Mesenchymal stem cell (in vitro differentiated cells and primary cell): ENCODE data around the gene SORCS1.

Experiments
- DNase-seq: peaks from one replicate; pipeline ENCODE4 v3.0.0-alpha.2; 2013
- H2AFZ ChIP-seq: one replicate; pipeline ENCODE4 v1.6.1; 2013; ENCODE audit warnings: low read depth, mild to moderate bottlenecking, control low read depth, inconsistent platforms, low read length, moderate library complexity
- H2AK5ac ChIP-seq: 2 replicates; pipeline ENCODE4 v1.6.1; 2013; ENCODE audit warnings: low read length, moderate library complexity, mild to moderate bottlenecking, inconsistent platforms; ENCODE audit not compliant: severe bottlenecking
- H2BK120ac ChIP-seq: one replicate; pipeline ENCODE4 v1.6.1; 2013; ENCODE audit warnings: low read depth, mild to moderate bottlenecking, inconsistent platforms, low read length, moderate library complexity
- H2BK12ac ChIP-seq, 2 experiments: one replicate each; pipeline ENCODE4 v1.6.1; 2013; ENCODE audit warnings: inconsistent platforms in 2 of 2, low read length in 2 of 2, mild to moderate bottlenecking in 2 of 2, moderate library complexity in 2 of 2, control low read depth in 1 of 2
- H2BK15ac ChIP-seq: one replicate; pipeline ENCODE4 v1.6.1; 2013; ENCODE audit warnings: mild to moderate bottlenecking, low read depth, inconsistent platforms; ENCODE audit not compliant: poor library complexity, severe bottlenecking
- H2BK5ac ChIP-seq: 2 replicates; pipeline ENCODE4 v1.6.1; 2013; ENCODE audit warnings: low read depth, mild to moderate bottlenecking, low read length, control low read depth, inconsistent platforms; ENCODE audit not compliant: poor library complexity, severe bottlenecking
- H3K14ac ChIP-seq, 2 experiments: one replicate each; pipeline ENCODE4 v1.6.1; 2013; ENCODE audit warnings: inconsistent platforms in 2 of 2, low read length in 2 of 2, control low read depth in 1 of 2, mild to moderate bottlenecking in 1 of 2, moderate library complexity in 1 of 2
- H3K18ac ChIP-seq, 2 experiments: one replicate each; pipeline ENCODE4 v1.6.1; 2013; ENCODE audit warnings: inconsistent platforms in 2 of 2, low read length in 2 of 2, control low read depth in 1 of 2, low read depth in 1 of 2, mild to moderate bottlenecking in 1 of 2
- H3K23ac ChIP-seq, 2 experiments: one replicate each; pipeline ENCODE4 v1.6.1; 2013; ENCODE audit warnings: inconsistent platforms in 2 of 2, low read length in 2 of 2, mild to moderate bottlenecking in 2 of 2, moderate library complexity in 2 of 2, control low read depth in 1 of 2
- H3K27ac ChIP-seq: 2 replicates; pipeline ENCODE4 v1.5.1; 2013; ENCODE audit warnings: mild to moderate bottlenecking, moderate library complexity, low read length, control low read depth, inconsistent platforms; ENCODE audit not compliant: poor library complexity, severe bottlenecking
- H3K27me3 ChIP-seq, 2 experiments: 2 replicates each; pipeline versions ENCODE4 v1.6.1 to v1.7.0; 2013; ENCODE audit warnings: low read length in 2 of 2, mild to moderate bottlenecking in 2 of 2, moderate library complexity in 2 of 2, control low read depth in 1 of 2, inconsistent platforms in 1 of 2; ENCODE audit not compliant: control insufficient read depth in 1 of 2, insufficient read depth in 1 of 2
- H3K36me3 ChIP-seq, 2 experiments: 2 replicates each; pipeline versions ENCODE4 v1.6.1 to v1.7.0; 2013; ENCODE audit warnings: low read length in 2 of 2, control low read depth in 1 of 2, inconsistent platforms in 1 of 2, low read depth in 1 of 2, mild to moderate bottlenecking in 1 of 2; ENCODE audit not compliant: insufficient read depth in 2 of 2, control insufficient read depth in 1 of 2
- H3K4ac ChIP-seq, 2 experiments: one replicate each; pipeline ENCODE4 v1.6.1; 2013; ENCODE audit warnings: inconsistent platforms in 2 of 2, low read length in 2 of 2, mild to moderate bottlenecking in 2 of 2, moderate library complexity in 2 of 2, control low read depth in 1 of 2, low read depth in 1 of 2
- H3K4me1 ChIP-seq: 2 replicates; pipeline ENCODE4 v1.6.1; 2013; ENCODE audit warnings: low read depth, low read length, control low read depth; ENCODE audit not compliant: control insufficient read depth, insufficient read depth
- H3K4me2 ChIP-seq: 2 replicates; pipeline ENCODE4 v1.6.1; 2013; ENCODE audit warnings: low read length, mild to moderate bottlenecking, inconsistent platforms; ENCODE audit not compliant: poor library complexity, severe bottlenecking
- H3K4me3 ChIP-seq, 2 experiments: 2 replicates each; pipeline versions ENCODE4 v1.5.1 to v1.7.0; 2013; ENCODE audit warnings: low read length in 2 of 2, mild to moderate bottlenecking in 2 of 2, control low read depth in 1 of 2, low read depth in 1 of 2; ENCODE audit not compliant: insufficient read depth in 1 of 2
- H3K79me1 ChIP-seq: replicated peaks from 2 replicates; pipeline ENCODE4 v1.6.1; 2013; ENCODE audit warnings: mild to moderate bottlenecking, control low read depth, low read length, inconsistent platforms; ENCODE audit not compliant: poor library complexity, severe bottlenecking
- H3K9ac ChIP-seq: 2 replicates; pipeline ENCODE4 v1.7.0; 2013; ENCODE audit warnings: mild to moderate bottlenecking, low read length, moderate library complexity
- H3K9me3 ChIP-seq: 2 replicates; pipeline ENCODE4 v1.7.0; 2013; ENCODE audit warnings: mild to moderate bottlenecking, low read length; ENCODE audit not compliant: control insufficient read depth
- H4K8ac ChIP-seq: one replicate; pipeline ENCODE4 v1.6.1; 2013; ENCODE audit warnings: inconsistent platforms, mild to moderate bottlenecking, low read length, moderate library complexity
- H4K91ac ChIP-seq: one replicate; pipeline ENCODE4 v1.6.1; 2013; ENCODE audit warnings: mild to moderate bottlenecking, low read length, inconsistent platforms
- WGBS: methylation state at CpG from one replicate; pipeline ENCODE4 v1.1.7; 2013; ENCODE audit warnings: mixed read lengths; 5-methylcytosine and 5-hydroxymethylcytosine counted together

SORCS1 gene

GRCh38 chr10:107169516-107169915 lies 5.0 kb upstream of the SORCS1 start:
- Histone ChIP-seq H3K4me3 (no peak overlapping the region), H3K9me3 (no peaks in the 10 kb centered on the region), H3K18ac (no peak overlapping the region), H2BK15ac (no peak overlapping the region), H3K4me1 (peaks cover 4% of the 10 kb centered on the region), H2BK120ac (no peak overlapping the region), H3K9ac (no peak overlapping the region), H4K8ac (no peak overlapping the region), H2BK12ac (no peak overlapping the region), H3K4ac (no peak overlapping the region), H3K14ac (no peak overlapping the region), H3K23ac (no peak overlapping the region), H3K27me3 (peaks cover 10 to 22% of the 10 kb centered on the region in 2 experiments), H2BK5ac (no peak overlapping the region), H3K79me1 (no peaks in the 10 kb centered on the region), H3K4me2 (no peak overlapping the region), H3K27ac (no peak overlapping the region), H2AFZ (no peak overlapping the region), H2AK5ac (no peak overlapping the region), H3K36me3 (no peaks in the 10 kb centered on the region), H4K91ac (no peak overlapping the region)
- 29% methylated on average over 1 of the region's 1 CpG for WGBS
- no peak for DNase-seq

GRCh38 chr10:107168738-107169137 lies 4.2 kb upstream of the SORCS1 start:
- Histone ChIP-seq H2BK12ac (no peak overlapping the region), H3K4me3 (no peak overlapping the region), H2BK15ac (no peak overlapping the region), H3K36me3 (no peaks in the 10 kb centered on the region), H3K23ac (no peak overlapping the region), H3K18ac (no peak overlapping the region), H2AK5ac (no peak overlapping the region), H3K14ac (no peak overlapping the region), H4K8ac (no peak overlapping the region), H3K27ac (no peak overlapping the region), H3K9me3 (no peaks in the 10 kb centered on the region), H2BK120ac (no peak overlapping the region), H3K4me2 (no peak overlapping the region), H2BK5ac (no peak overlapping the region), H3K4me1 (peaks cover 10% of the 10 kb centered on the region), H3K4ac (no peak overlapping the region), H3K79me1 (no peaks in the 10 kb centered on the region), H3K27me3 (peaks cover 14 to 27% of the 10 kb centered on the region in 2 experiments), H2AFZ (no peak overlapping the region), H3K9ac (no peak overlapping the region), H4K91ac (no peak overlapping the region)
- DNase-seq, result no peak
- no CpG with 5 or more reads among the region's 1 CpG for WGBS

GRCh38 chr10:107166403-107166802 lies 1.9 kb upstream of the SORCS1 start:
- Histone ChIP-seq H3K4me2 (no peak overlapping the region), H4K91ac (no peak overlapping the region), H3K18ac (no peak overlapping the region), H3K79me1 (no peaks in the 10 kb centered on the region), H3K27me3 (peaks cover 24 to 46% of the 10 kb centered on the region in 2 experiments), H3K4ac (no peak overlapping the region), H2BK120ac (no peak overlapping the region), H3K9ac (no peak overlapping the region), H3K23ac (no peak overlapping the region), H2BK15ac (no peak overlapping the region), H2BK12ac (no peak overlapping the region), H4K8ac (no peak overlapping the region), H3K4me1 (peaks cover 10% of the 10 kb centered on the region), H3K9me3 (no peaks in the 10 kb centered on the region), H2AK5ac (no peak overlapping the region), H3K36me3 (no peaks in the 10 kb centered on the region), H3K27ac (no peak overlapping the region), H2AFZ (no peak overlapping the region), H3K4me3 (no peak overlapping the region), H2BK5ac (no peak overlapping the region), H3K14ac (no peak overlapping the region)
- 27% methylated on average over 2 of the region's 2 CpGs for WGBS
- DNase-seq, result no peak

- no peak overlapping the region for H2BK12ac ChIP-seq
- H3K14ac ChIP-seq, result no peak overlapping the region
- peak overlapping the region in 1 of 2 experiments; percentile 29 for H3K4me3 ChIP-seq
- no peaks in the 10 kb centered on the region for H3K36me3 ChIP-seq
- H4K91ac ChIP-seq, result no peak overlapping the region
- H3K18ac ChIP-seq, result no peak overlapping the region
- no peaks in the 10 kb centered on the region for H3K79me1 ChIP-seq
- H2BK5ac ChIP-seq, result no peak overlapping the region
- no peak overlapping the region for H3K23ac ChIP-seq
- no peaks in the 10 kb centered on the region for H3K9me3 ChIP-seq
- H2BK120ac ChIP-seq, result no peak overlapping the region
- no peak overlapping the region for H4K8ac ChIP-seq
- peaks cover 24 to 46% of the 10 kb centered on the region in 2 experiments for H3K27me3 ChIP-seq
- H2BK15ac ChIP-seq, result no peak overlapping the region
- no peak overlapping the region for H2AK5ac ChIP-seq
- H2AFZ ChIP-seq, result no peak overlapping the region
- H3K9ac ChIP-seq, result no peak overlapping the region
- 4% methylated on average over 11 of the region's 14 CpGs for WGBS
- H3K4me1 ChIP-seq, result peaks cover 10% of the 10 kb centered on the region
- no peak overlapping the region for H3K27ac ChIP-seq
- DNase-seq, result no peak
- no peak overlapping the region for H3K4ac ChIP-seq
- H3K4me2 ChIP-seq, result peak overlapping the region; percentile 63
These were observed 486 bp upstream of the SORCS1 start for GRCh38 chr10:107164992-107165391.
